H7 (cell line): ENCODE measurements around the gene SREBF1. TPM values are rescaled to one million over a fixed set of nuclear protein-coding genes. Genes with fewer than 3 reads are reported as not detected.
A peak's percentile ranks its signal among the peaks of the same experiment; 100 is the strongest.

Experiments
- DNase-seq: peaks from one replicate; pipeline ENCODE4 v3.0.0; 2012
- H3K27me3 ChIP-seq: 2 replicates; pipeline ENCODE4 v1.6.0; 2011; ENCODE audit warnings: mild to moderate bottlenecking, low read length; ENCODE audit not compliant: control insufficient read depth, insufficient read depth
- H3K36me3 ChIP-seq: replicated peaks from 2 replicates; pipeline ENCODE4 v1.5.1; 2011; ENCODE audit warnings: low read length; ENCODE audit not compliant: control insufficient read depth, insufficient read depth
- H3K4me3 ChIP-seq: 2 replicates; pipeline ENCODE4 v1.5.1; 2011; ENCODE audit warnings: low read depth, mild to moderate bottlenecking, control low read depth, low read length, moderate library complexity; ENCODE audit not compliant: insufficient read depth
- total RNA-seq: library from RNA; depleted of rRNA; stranded (reverse); fragments of >200 nt; shearing (Covaris generic); gene quantifications from 2 replicates; pipeline ENCODE4 v1.2.3, GENCODE V29; 2014

SREBF1 gene
- total RNA-seq, 1 experiment from 2014 or later = 43.6 TPM

DNA sequence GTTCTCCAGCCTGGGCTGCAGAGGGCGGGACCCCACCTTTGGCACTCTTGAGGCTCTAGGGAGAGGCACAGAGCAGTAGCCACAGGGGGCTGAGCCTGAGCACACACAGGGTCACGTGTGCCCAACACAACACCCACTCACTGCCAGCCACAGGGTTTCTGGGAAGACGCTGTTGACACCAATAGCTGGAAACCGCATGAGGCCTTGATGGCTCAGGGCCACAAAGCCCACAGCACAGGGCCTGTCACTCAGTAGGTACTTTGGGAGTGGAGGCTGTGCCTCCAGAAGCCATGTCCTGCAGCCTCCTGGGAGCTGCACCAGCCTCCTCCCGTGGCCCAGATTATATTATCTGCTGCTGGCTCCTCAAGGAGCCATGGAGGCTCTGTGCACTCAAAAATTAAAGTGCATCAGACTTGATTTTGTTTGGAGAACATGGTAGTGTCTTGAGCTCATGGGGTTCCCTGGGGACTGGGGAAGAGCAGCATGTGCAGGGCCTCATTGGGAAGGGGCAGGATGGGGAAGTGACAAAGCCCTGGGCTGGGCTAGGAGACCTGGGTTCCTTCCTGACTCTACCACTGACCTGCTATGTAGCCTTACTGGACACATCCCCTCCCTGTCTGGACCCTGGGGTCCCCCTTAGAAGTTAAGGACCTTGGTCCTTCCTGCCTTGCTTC is 12.5 kb upstream of the SREBF1 start:
- DNase-seq = no peak
- no peaks in the 10 kb centered on the region for H3K27me3 ChIP-seq
- H3K4me3 ChIP-seq = no peak overlapping the region
- no peaks in the 10 kb centered on the region for H3K36me3 ChIP-seq

DNA sequence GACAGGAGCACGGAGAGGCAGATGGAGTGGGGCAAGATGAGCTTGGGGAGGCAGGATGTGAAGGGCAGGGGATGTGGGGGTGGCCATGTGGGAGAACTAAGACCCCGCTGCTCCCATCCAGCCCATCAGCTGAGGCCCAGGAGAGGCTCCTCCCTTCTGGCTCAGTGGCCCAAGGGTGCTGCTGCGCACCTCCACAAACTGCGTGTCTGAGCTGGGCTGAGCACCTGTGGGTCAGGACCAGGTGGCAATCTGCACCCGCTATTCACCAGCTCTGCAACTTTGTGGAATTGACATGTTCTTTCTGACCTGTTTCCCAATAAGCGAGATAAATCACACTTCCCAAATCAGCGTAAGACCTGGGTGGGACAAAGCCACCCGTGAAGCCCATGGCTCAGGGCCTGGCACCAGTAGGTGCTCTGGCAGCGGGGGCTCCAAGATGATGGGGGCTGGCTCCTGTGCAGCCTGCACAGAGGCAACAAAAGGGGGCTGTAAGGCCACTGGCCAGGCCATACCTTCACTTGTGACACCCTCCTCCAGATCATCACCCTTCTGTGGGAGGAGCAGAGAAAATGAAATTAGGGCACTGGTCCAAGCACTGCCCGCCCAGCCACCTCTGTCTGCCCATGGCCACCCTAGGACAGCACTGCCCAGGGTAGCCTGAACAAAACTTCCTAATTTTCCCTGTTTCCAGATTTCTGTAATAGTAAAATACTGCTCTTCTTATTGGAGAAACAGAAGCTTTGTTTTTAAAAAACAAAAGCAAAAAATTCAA is 11.7 kb upstream of the SREBF1 start:
- H3K4me3 ChIP-seq = no peak overlapping the region
- no peaks in the 10 kb centered on the region for H3K27me3 ChIP-seq
- H3K36me3 ChIP-seq = no peaks in the 10 kb centered on the region
- DNase-seq = no peak

DNA sequence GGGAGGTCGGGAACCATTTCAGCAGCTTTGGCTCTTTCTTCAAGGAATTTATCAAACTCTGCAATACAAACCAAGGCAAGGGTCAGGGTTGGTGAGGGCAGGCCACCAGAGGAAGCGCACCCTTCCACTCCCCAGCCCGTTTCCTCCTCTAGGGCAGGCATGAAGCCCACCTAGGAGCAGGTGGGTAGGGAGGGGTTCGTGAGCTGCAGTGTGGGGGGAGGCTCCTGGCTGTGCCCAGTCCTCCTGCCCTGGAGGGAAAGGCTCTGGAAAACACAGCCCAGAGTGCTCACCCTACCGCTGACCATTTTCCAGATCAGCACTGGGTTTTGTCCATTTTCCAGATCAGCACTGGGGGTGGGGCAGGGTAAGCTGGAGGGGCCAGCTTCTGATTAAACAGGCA is 10.9 kb upstream of the SREBF1 start:
- Histone ChIP-seq H3K36me3 (no peaks in the 10 kb centered on the region), H3K27me3 (no peaks in the 10 kb centered on the region), H3K4me3 (no peak overlapping the region)
- peak; percentile 54 for DNase-seq

DNA sequence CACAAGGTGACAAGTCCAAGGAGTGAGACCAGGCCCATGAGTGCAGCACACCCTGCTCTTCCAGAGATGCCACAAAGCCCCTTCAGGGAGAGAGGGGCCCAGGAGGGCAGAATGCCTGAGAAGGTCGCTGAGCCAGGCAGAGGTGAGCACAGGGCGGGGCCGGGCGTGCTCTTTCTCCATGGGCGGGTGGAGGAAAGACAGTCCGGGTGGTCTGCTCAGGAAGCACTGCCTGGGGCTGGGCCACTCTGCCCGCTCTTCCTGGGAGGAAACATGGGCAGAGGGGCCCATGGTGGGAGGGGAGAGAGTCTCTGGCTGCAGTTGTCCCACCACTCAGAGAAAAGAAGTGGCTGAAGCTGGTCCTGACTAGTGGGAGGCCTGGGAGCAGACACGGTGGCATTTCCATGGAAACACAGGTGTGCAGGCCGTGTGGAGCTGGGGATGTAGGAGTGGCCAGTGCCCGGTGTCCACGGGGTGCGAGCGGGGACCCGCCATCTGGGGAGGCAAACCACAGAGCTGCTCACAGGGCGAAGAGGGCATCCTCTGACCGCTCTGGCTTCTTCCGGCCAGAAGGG is 10.4 kb upstream of the SREBF1 start:
- H3K27me3 ChIP-seq = no peaks in the 10 kb centered on the region
- DNase-seq = no peak
- H3K4me3 ChIP-seq = no peak overlapping the region
- H3K36me3 ChIP-seq = no peaks in the 10 kb centered on the region

DNA sequence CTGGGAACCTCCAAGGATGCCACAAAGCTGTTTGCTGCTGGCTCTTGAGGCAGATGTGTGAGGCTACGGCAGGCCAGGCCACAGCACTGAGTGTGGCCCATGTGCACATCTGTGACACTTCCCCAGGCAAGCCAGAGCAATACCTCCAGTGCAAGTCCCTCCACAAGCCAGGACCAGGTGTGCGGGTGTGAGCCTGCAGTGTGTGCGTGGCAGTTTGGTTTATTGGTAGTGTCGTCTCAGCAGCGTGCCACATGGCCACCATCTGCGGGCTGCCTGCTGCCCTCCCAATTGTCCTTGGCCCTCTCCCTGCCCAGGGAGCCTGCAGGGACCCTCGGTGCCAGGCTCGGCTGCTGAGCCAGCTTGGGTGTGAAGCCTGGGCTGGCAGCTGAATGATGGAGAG is 9.9 kb upstream of the SREBF1 start:
- Histone ChIP-seq H3K4me3 (no peak overlapping the region), H3K36me3 (no peaks in the 10 kb centered on the region), H3K27me3 (no peaks in the 10 kb centered on the region)
- DNase-seq = no peak

DNA sequence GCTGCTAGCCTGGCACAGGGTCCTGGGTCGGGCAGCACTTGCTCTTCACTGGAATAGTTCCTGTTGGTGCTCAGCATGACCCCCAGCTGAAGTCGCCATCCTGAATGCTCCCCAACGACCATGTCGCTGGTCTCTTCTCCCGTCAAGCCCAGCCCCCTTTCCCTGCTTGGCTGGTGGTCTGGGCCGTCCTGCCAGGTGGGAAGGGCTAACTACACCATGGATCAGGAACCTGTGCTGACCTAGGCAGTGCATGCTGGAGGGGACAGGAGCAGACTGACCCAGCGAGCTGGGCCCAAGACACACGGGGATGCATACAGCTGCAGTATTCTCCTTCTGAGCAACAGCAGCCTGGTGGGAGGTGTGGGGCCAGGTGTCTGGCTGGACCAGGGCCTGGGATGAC is 9.2 kb upstream of the SREBF1 start:
- Histone ChIP-seq H3K36me3 (no peaks in the 10 kb centered on the region), H3K27me3 (no peaks in the 10 kb centered on the region), H3K4me3 (no peak overlapping the region)
- peak; percentile 55 for DNase-seq

DNA sequence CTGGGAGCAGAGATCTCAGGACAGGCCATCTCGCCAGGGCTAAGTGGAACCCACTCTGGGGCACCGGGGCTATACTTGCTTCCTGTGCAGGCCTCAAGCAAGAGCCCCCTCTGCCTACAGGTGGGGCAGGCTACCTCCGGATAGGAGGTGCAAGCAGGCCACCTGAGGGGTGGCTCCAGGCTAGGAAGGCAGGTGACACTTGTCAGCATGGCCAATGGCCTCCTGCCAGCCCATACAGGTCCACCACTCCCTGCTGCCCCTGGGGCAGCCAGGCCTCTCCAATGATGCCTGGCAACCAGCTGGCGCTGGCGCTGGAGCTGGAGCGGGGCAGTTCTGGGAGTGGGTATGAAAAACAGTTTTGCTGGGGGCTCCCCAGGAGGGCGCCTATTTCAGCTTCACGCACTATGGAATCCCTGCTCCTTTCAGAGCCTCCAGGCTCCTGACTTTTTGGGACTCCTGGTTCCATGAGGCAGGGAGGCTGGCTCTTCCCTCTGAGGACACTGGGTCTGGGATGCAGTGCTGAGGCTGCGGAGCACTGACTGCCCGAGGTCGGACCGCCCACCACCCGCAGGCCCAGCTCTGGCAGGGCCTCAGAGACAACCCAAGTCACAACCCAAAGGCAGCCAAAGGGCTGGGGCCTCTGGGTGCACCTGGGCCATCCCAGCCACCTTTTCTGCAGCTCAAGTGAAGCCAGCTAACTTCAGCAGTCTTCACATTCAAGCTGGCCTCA is 8.4 kb upstream of the SREBF1 start:
- no peaks in the 10 kb centered on the region for H3K27me3 ChIP-seq
- no peak for DNase-seq
- H3K36me3 ChIP-seq = no peaks in the 10 kb centered on the region
- H3K4me3 ChIP-seq = no peak overlapping the region

DNA sequence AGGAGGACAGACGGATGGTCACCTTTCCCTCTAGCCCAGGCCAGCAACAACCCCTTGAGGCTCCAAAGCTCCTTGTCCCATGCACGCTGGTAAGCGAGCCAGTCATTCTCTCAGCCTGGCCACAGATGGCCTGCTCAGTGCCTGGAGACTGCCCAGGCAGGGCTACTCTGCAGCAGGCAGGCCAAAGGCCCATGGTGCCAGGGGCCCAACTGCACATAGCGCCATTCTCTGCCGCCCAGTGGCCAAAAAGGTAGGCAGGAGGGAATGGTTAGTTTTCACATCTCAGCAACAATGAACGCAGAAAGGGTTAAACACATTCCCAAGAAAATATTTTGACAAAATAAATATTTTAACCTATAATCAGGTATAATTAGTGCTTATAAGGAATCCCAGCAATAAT is 7.7 kb upstream of the SREBF1 start:
- H3K36me3 ChIP-seq = no peaks in the 10 kb centered on the region
- H3K4me3 ChIP-seq = no peak overlapping the region
- H3K27me3 ChIP-seq = no peaks in the 10 kb centered on the region
- no peak for DNase-seq

DNA sequence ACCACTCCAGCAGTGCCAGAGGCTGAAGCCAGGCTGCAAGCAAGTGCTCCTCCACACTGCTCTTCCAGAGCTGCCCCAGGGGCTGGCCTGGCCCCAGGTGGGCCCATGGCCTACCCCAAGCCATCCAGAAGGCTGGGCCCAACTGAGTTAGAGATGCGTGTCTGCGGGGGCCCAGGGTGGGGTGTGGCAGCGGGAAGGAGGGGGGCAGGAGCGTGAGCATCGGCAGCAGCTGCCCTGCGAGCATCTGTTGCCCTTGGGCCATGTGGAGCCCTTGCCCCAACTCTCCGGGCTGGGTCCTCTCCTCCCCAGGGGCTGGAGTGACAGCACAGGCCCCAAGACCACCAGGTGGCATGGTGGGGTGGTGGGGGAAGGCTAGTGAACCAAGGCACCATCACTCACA is 7.3 kb upstream of the SREBF1 start:
- H3K36me3 ChIP-seq = no peaks in the 10 kb centered on the region
- H3K27me3 ChIP-seq = no peaks in the 10 kb centered on the region
- no peak for DNase-seq
- no peak overlapping the region for H3K4me3 ChIP-seq

DNA sequence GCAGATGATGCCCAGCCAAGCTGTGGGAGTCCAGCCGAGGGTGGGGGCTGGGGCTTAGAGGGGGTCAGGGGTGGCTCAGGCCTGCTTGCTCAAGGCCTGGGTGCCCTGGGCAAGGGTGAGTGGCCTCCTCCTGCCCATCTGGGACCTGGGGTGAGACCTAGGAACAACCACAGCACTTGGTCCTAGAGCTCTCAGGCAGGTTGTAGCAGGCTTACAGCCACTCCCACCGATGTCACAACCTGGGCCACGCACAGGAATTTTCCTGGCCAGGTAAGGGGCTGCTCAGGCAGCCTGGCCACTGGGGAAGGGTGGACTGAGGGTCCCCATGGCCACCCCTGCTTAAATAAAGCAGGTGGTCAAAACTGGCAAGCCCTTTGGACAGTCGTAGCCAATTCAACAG is 6.3 kb upstream of the SREBF1 start:
- Histone ChIP-seq H3K4me3 (no peak overlapping the region), H3K36me3 (no peaks in the 10 kb centered on the region), H3K27me3 (no peaks in the 10 kb centered on the region)
- no peak for DNase-seq

DNA sequence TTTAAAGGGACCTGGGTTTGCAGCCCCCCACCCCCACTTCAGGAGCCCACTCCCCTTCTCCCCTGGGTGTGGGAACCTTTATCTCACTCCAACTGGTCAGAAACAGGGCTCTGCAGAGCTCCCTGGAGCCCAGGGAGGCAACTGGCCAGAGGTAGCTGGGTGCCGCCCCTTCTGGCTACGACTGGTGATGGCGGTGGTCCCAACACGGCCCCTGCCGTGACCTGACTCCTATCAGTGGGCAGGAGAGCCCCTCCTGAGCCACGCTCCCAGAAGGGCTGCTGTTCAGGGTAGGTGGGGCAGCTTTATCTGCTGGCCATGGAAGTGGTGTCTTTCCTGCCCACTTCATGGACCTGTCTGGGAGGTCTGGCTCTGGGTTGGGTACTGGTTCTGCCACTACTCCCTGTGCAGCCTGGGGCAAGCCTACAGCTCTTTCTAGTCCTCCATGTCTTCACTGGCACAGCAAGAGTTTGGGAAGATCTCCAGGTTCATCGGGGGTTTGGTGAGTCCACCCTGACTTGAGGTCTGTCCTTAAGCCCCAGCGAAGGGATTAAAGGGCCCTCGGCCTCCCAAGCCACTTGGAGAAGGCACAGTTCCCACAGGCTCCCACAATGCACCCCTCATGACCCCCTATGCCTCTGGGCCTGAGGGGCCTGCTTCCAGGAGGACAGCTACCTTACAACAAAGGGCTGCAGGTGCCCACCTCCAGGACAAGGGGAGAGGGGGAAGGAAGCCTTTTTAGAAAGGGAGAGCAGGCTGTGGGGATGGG is 5.5 kb upstream of the SREBF1 start:
- no peaks in the 10 kb centered on the region for H3K36me3 ChIP-seq
- no peak overlapping the region for H3K4me3 ChIP-seq
- no peak for DNase-seq
- H3K27me3 ChIP-seq = no peaks in the 10 kb centered on the region

DNA sequence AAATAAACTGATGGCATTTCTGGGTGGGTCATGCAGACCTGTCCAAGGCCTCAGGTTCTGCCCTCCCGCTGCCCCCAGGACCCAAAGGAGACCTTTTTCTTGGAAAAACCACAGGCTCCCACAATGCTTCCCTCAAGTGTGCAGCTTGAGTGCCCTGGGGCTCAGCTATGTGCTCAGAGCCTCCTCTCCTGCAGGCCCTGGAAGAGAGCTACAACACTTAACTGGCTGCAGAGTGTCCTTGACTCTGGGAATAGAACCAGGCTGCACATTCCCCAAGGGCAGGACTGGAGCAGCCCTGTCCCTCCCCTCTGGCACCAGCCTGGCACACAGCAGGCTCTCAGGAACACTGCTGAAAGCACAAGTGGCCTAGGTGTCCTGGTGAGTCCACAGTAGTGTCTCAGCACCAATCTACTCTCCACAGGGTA is 4.8 kb upstream of the SREBF1 start:
- no peak overlapping the region for H3K4me3 ChIP-seq
- H3K27me3 ChIP-seq = no peaks in the 10 kb centered on the region
- H3K36me3 ChIP-seq = no peaks in the 10 kb centered on the region
- no peak for DNase-seq

DNA sequence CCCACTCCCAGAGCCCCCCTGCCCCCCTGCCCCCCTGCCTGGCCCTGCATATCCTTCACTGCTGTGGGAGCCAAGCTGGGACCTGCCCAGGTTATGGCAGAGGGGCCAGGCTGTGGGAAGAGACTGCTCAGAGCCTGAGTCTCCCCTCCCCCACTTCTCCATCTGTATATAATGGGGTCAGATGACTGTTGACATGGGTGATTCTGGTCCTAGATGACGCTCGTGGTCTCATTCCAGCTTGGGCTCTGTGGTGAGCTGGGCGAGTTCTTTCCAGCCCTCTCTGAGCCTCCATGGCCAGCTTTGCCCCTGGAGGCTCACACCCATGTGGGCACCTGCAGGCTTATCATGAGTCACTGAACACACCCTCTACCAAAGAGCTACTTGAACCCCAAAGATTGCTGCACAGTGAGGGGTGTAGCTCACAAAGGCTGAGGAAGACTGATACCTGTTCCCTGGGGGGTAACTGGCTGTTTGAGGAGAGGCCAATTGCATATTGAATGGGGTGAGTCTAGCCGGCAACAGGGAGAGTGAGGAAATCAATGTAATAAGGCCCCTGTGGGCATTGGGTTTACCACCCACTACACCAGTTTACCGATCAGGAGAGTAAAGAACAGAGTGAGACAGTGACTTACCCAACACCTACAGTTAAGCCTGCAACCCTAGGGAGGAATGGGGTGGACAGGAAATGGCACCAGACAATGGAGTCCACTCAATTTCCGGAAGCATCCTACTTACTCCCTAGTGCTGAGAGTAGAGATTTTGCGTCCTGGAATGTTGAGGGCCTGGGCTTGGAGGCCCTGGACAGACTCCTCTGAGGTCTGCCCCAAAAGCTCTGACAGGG is 4.2 kb upstream of the SREBF1 start:
- no peaks in the 10 kb centered on the region for H3K36me3 ChIP-seq
- H3K4me3 ChIP-seq = peak overlapping the region; percentile 47; the same call in 1 of the 2 replicates
- no peaks in the 10 kb centered on the region for H3K27me3 ChIP-seq
- peak; percentile 82 for DNase-seq
